Karpas-422 (cell line): Measurements from ENCODE around the gene STK38L. TPM values are rescaled to one million over a fixed set of nuclear protein-coding genes. Genes with fewer than 3 reads are reported as not detected.

Experiments used
- DNase-seq: peaks from one replicate; pipeline ENCODE4 v3.0.0-alpha.2; 2015
- H2AFZ ChIP-seq: fragments of 200-600 bp; sonication (generic); 2 replicates; pipeline ENCODE4 v1.6.1; 2014; ENCODE audit warnings: antibody characterized with exemption, low read length, mixed read lengths
- H3K27ac ChIP-seq: fragments of 200-600 bp; sonication (generic); 2 replicates; pipeline ENCODE4 v1.5.1; 2014; ENCODE audit warnings: mild to moderate bottlenecking, low read length, moderate library complexity
- H3K27me3 ChIP-seq: fragments of 200-600 bp; sonication (generic); 2 replicates; pipeline ENCODE4 v1.6.1; 2014; ENCODE audit warnings: low read length, mixed read lengths
- H3K36me3 ChIP-seq: fragments of 200-600 bp; sonication (generic); 2 replicates; pipeline ENCODE4 v1.6.1; 2014; ENCODE audit warnings: low read length, mixed read lengths; ENCODE audit not compliant: insufficient read depth
- H3K4me1 ChIP-seq: fragments of 200-600 bp; sonication (generic); 2 replicates; pipeline ENCODE4 v1.6.1; 2014; ENCODE audit warnings: mild to moderate bottlenecking, low read length, mixed read lengths
- H3K4me2 ChIP-seq: fragments of 200-600 bp; sonication (generic); 2 replicates; pipeline ENCODE4 v1.6.1; 2014; ENCODE audit warnings: low read length, low read depth, mild to moderate bottlenecking; ENCODE audit not compliant: poor library complexity, severe bottlenecking
- H3K4me3 ChIP-seq: fragments of 200-600 bp; sonication (generic); 2 replicates; pipeline ENCODE4 v1.5.1; 2014; ENCODE audit warnings: mild to moderate bottlenecking, antibody characterized with exemption, low read length, mixed read lengths
- H3K79me2 ChIP-seq: fragments of 200-600 bp; sonication (generic); 2 replicates; pipeline ENCODE4 v1.6.1; 2014; ENCODE audit warnings: mild to moderate bottlenecking, low read length, mixed read lengths
- H3K9ac ChIP-seq: fragments of 200-600 bp; sonication (generic); 2 replicates; pipeline ENCODE4 v1.6.0; 2014; ENCODE audit warnings: low read length
- H3K9me2 ChIP-seq: fragments of 200-600 bp; sonication (generic), shearing (Covaris generic); replicated peaks from 2 replicates; pipeline ENCODE4 v1.6.0; 2014; ENCODE audit warnings: mild to moderate bottlenecking, low read length, moderate library complexity; ENCODE audit not compliant: insufficient read depth
- H3K9me3 ChIP-seq: fragments of 300-700, 200-600 bp; sonication (generic); 2 replicates; pipeline ENCODE4 v1.6.1; 2014; ENCODE audit warnings: low read length, mixed read lengths
- H4K20me1 ChIP-seq: fragments of 200-600 bp; sonication (generic); 2 replicates; pipeline ENCODE4 v1.6.1; 2014; ENCODE audit warnings: mild to moderate bottlenecking, antibody characterized with exemption, low read length, low read depth; ENCODE audit not compliant: insufficient read depth
- total RNA-seq: library from RNA; depleted of rRNA; stranded (reverse); fragments of >200 nt; shearing (Covaris generic); gene quantifications from 2 replicates; pipeline ENCODE4 v1.2.3, GENCODE V29; 2014; ENCODE audit warnings: low replicate concordance

The STK38L gene
- total RNA-seq, 1 experiment from 2014 or later = 5.1 TPM

DNA sequence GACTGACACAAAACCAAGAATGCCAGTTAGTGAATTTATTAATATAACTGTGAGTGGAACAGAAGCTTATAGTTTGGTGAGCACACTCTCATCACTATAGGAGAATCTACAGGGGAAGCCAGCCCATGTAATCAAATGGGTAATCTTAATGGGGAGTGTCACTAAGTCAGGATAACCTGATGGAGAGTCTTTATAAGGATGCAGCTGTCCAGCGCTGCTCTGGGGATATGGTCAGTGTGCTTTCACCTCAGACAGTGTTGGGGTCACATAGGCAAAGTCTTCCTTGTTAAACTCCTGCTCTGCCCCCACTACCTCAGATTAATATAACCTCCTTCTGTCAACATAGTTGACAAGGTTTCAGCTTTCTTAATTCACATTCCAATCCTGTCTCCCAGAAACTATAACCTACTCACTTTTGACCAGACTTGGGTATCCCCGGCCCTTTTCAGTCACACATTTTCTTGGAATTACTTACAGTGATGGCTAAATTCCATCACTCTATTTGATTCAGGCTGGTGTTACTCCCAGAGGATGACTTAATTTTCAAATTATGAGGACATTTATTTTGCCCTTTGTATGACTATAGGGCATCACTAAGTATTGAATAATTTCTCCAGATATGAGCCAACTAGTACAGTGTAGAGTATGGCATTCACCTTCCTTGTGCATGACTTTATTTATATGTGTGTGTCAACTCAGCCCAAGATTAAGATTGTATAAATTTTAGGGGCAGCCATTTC lies 13.2 kb downstream of the STK38L start:
- H3K9me3 ChIP-seq = no peaks in the 10 kb centered on the region
- no peak for DNase-seq
- no peaks in the 10 kb centered on the region for H3K27me3 ChIP-seq
- H3K4me3 ChIP-seq = no peak overlapping the region
- no peaks in the 10 kb centered on the region for H3K4me1 ChIP-seq
- H3K9ac ChIP-seq = no peak overlapping the region
- no peaks in the 10 kb centered on the region for H3K79me2 ChIP-seq
- no peak overlapping the region for H2AFZ ChIP-seq
- H3K4me2 ChIP-seq = no peak overlapping the region
- no peaks in the 10 kb centered on the region for H3K9me2 ChIP-seq
- H3K27ac ChIP-seq = no peak overlapping the region
- H3K36me3 ChIP-seq = no peaks in the 10 kb centered on the region
- H4K20me1 ChIP-seq = no peaks in the 10 kb centered on the region

DNA sequence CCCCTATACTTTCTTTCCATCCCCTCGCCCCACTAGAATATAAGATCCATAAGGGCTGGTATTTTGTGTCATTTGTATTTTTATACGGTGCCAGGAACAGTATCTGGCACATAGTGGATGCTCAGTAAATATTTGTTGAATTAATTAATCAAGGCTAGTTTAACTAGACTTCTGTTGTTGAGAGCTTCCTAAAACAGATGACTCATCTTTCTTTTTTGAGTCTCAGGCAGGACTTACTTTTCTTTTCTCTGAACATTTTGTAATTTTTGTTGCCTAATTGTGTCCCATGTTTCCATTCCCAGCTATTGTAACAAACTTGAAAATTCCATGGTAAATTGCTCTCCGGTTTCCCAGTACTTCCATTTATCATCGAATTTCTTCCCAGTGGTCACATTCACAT lies 16.7 kb downstream of the STK38L start:
- no peaks in the 10 kb centered on the region for H4K20me1 ChIP-seq
- H3K79me2 ChIP-seq = no peaks in the 10 kb centered on the region
- no peak overlapping the region for H2AFZ ChIP-seq
- H3K4me1 ChIP-seq = no peaks in the 10 kb centered on the region
- no peak for DNase-seq
- H3K36me3 ChIP-seq = no peaks in the 10 kb centered on the region
- no peak overlapping the region for H3K9ac ChIP-seq
- no peak overlapping the region for H3K4me2 ChIP-seq
- H3K9me3 ChIP-seq = no peaks in the 10 kb centered on the region
- no peak overlapping the region for H3K27ac ChIP-seq
- no peaks in the 10 kb centered on the region for H3K27me3 ChIP-seq
- H3K9me2 ChIP-seq = no peaks in the 10 kb centered on the region
- no peak overlapping the region for H3K4me3 ChIP-seq

DNA sequence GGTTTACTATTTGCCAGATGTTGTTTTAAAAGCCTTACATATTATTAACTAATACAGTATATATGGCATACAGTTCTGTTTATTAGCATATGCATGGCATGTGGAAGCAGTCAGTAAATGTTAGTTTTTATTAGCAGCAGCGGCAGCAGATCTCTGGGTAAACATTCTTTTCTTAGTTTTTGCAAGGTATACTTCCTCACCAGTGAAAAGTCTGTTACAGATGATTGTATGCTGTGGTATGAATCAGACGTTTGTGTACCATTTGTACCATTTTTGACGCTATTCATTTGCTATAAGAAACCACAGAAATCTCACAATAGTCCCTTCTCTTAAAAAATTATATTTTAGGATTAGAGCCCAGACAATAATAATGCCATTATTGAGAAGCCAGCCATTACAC lies 17.8 kb downstream of the STK38L start:
- Histone ChIP-seq H2AFZ (no peak overlapping the region), H3K4me1 (no peaks in the 10 kb centered on the region), H3K4me2 (no peak overlapping the region), H3K27me3 (no peaks in the 10 kb centered on the region), H3K9ac (no peak overlapping the region), H3K79me2 (no peaks in the 10 kb centered on the region), H4K20me1 (no peaks in the 10 kb centered on the region), H3K36me3 (no peaks in the 10 kb centered on the region), H3K27ac (no peak overlapping the region), H3K4me3 (no peak overlapping the region), H3K9me3 (no peaks in the 10 kb centered on the region), H3K9me2 (no peaks in the 10 kb centered on the region)
- no peak for DNase-seq

DNA sequence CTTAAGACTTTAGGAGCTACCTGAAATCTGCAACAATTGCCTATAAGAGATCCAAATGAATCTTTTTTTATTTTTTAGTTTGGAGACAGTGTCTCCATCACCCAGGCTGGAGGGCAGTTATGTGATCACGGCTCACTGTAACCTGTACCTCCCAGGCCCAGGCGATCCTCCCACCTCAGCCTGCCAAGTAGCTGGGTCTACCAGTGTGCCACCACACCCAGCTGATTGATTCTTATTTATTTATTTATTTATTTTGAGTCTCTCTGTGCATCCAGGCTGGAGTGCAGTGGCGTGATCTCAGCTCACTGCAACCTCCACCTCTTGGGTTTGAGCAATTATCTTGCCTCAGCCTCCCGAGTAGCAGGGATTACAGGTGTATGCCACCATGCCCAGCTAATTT lies 26.1 kb downstream of the STK38L start:
- Histone ChIP-seq H3K4me3 (no peak overlapping the region), H2AFZ (no peak overlapping the region), H3K27me3 (no peaks in the 10 kb centered on the region), H3K4me2 (no peak overlapping the region), H3K36me3 (no peaks in the 10 kb centered on the region), H3K79me2 (no peaks in the 10 kb centered on the region), H3K9ac (no peak overlapping the region), H4K20me1 (no peaks in the 10 kb centered on the region), H3K27ac (no peak overlapping the region), H3K9me3 (no peaks in the 10 kb centered on the region), H3K9me2 (no peaks in the 10 kb centered on the region), H3K4me1 (no peaks in the 10 kb centered on the region)
- DNase-seq = no peak

DNA sequence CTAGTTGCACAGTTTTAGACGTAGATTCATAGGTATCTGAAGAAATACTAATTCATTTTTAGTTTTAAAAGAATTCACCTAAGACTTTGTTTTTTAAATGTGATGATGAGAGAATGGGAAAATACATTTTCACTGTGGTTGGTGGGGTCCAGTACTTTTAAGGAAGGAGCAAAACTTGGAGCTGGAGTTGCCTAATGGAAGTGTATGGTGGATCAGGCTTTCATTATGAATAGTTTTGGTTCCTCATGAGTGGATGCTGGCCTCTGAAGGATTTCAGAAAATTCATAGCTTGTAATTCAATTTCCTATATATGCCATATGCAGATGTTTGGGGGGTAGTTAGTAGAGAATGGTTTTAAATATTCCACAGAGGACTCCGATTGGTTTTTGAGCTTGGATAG lies 27.1 kb downstream of the STK38L start:
- no peaks in the 10 kb centered on the region for H3K9me2 ChIP-seq
- H3K4me1 ChIP-seq = no peaks in the 10 kb centered on the region
- H3K36me3 ChIP-seq = no peaks in the 10 kb centered on the region
- H3K9ac ChIP-seq = no peak overlapping the region
- no peak for DNase-seq
- H3K27ac ChIP-seq = no peak overlapping the region
- no peak overlapping the region for H2AFZ ChIP-seq
- H3K9me3 ChIP-seq = no peaks in the 10 kb centered on the region
- no peaks in the 10 kb centered on the region for H4K20me1 ChIP-seq
- no peaks in the 10 kb centered on the region for H3K79me2 ChIP-seq
- no peak overlapping the region for H3K4me3 ChIP-seq
- no peaks in the 10 kb centered on the region for H3K27me3 ChIP-seq
- H3K4me2 ChIP-seq = no peak overlapping the region

DNA sequence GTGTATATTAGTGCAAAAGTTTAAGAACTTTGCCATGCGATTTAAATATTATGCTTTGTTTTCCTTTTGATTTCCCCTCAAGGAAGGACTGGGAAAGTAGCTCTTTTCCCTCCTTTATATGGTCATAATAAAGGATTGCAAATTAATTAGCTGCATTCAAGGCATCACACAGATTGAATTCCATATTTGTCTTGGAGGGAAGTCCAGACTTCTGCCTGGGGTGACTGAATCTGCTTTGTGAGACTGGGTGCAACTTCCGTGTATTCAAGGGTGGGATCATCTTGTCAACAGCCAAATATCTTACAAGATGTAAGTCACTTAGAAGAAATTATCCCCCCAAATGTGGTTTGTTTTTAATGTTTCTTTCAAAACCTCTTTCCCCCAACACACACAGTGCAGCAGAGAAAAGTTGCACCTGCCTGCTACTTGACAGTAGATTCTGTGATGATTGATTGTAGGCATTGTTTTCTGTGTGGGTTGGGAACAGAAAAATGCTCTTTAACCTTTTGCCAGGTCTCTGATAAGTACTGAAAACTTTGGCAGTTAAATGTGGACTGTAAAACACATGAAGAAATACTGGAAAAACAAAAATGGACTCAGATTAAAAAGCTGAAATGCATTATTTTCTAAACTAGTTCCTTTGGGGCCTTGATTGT lies 28.4 kb downstream of the STK38L start:
- no peaks in the 10 kb centered on the region for H3K4me1 ChIP-seq
- no peak overlapping the region for H2AFZ ChIP-seq
- H3K9me3 ChIP-seq = no peaks in the 10 kb centered on the region
- H3K4me2 ChIP-seq = no peak overlapping the region
- no peaks in the 10 kb centered on the region for H3K79me2 ChIP-seq
- no peaks in the 10 kb centered on the region for H4K20me1 ChIP-seq
- DNase-seq = no peak
- no peaks in the 10 kb centered on the region for H3K27me3 ChIP-seq
- H3K9me2 ChIP-seq = no peaks in the 10 kb centered on the region
- no peaks in the 10 kb centered on the region for H3K36me3 ChIP-seq
- no peak overlapping the region for H3K27ac ChIP-seq
- no peak overlapping the region for H3K9ac ChIP-seq
- no peak overlapping the region for H3K4me3 ChIP-seq

DNA sequence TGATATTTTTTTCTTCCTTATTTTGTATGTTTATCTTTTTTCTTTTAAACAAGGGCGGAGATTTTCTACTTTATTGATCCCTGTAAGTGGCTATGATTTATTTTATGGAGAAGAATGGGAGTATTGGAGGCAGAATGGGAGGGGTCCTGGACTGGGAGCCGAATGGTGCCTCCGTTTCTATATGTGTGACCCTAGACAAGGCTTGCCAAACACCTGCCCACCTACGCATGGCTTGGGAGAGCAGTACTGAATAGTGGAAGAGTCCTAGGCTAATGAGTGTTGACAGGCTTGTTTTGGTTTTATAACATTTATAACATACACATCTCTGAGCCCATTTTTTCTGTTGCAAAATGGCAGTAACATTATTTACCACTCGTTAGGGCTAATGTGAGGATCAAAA lies 29.0 kb downstream of the STK38L start:
- no peak overlapping the region for H3K4me2 ChIP-seq
- H3K9me2 ChIP-seq = no peaks in the 10 kb centered on the region

DNA sequence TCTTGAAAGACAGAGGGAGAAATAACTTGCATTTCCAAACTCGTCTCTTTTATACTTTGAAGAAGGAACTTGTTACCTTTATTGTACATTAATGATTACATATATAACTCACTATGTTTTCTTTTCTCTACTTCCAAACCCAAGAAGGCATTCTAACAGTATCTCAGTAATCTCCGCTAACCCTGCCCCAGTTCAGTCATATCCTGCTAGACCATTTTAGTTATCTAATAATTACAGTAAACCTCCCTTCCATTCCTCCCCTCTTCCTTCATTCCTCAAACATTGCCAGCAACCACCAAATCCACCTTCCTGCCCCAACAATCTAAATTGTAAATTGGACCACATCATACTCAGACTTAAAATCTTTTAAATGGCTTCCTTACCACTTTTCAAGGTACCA lies 30.6 kb downstream of the STK38L start:
- H3K9ac ChIP-seq = no peak overlapping the region
- H3K9me2 ChIP-seq = no peaks in the 10 kb centered on the region
- H3K27me3 ChIP-seq = no peaks in the 10 kb centered on the region
- H3K27ac ChIP-seq = no peak overlapping the region
- H3K9me3 ChIP-seq = no peaks in the 10 kb centered on the region
- H3K4me3 ChIP-seq = no peak overlapping the region
- no peak overlapping the region for H3K4me2 ChIP-seq
- H3K36me3 ChIP-seq = no peaks in the 10 kb centered on the region
- no peaks in the 10 kb centered on the region for H3K4me1 ChIP-seq
- H3K79me2 ChIP-seq = no peaks in the 10 kb centered on the region
- DNase-seq = no peak
- H4K20me1 ChIP-seq = no peaks in the 10 kb centered on the region
- H2AFZ ChIP-seq = no peak overlapping the region

More for the DNA sequence above, 29.0 kb downstream of the STK38L start:
- H3K9me3 ChIP-seq = no peaks in the 10 kb centered on the region
- no peaks in the 10 kb centered on the region for H3K4me1 ChIP-seq
- H3K36me3 ChIP-seq = no peaks in the 10 kb centered on the region
- H3K9ac ChIP-seq = no peak overlapping the region
- H4K20me1 ChIP-seq = no peaks in the 10 kb centered on the region
- DNase-seq = no peak
- H3K27me3 ChIP-seq = no peaks in the 10 kb centered on the region
- H3K79me2 ChIP-seq = no peaks in the 10 kb centered on the region
- no peak overlapping the region for H3K27ac ChIP-seq
- no peak overlapping the region for H2AFZ ChIP-seq
- H3K4me3 ChIP-seq = no peak overlapping the region
